WTC11 (cell line): ENCODE results near the gene CLCN7. TPM values are rescaled to one million over a fixed set of nuclear protein-coding genes. Genes with fewer than 3 reads are reported as not detected.

Experiments used
- ATAC-seq: fragments of 200-7000 bp; cut with Tn5 transposase; 2 replicates; pipeline ENCODE4 v1.10.0; 2021; ENCODE audit warnings: mild to moderate bottlenecking, moderate library complexity
- CTCF ChIA-PET: fragments of 300-600 bp; sonication (Branson Sonifier 250); formaldehyde crosslinking; loops from one replicate; lab custom pipeline; 2021; ENCODE audit warnings: antibody characterized with exemption; lab: Charles Lee
- POLR2A ChIA-PET: fragments of 350-600 bp; sonication (Branson Sonifier 250); formaldehyde crosslinking; loops from one replicate; lab custom pipeline; 2021; ENCODE audit warnings: antibody characterized with exemption; lab: Charles Lee
- DNase-seq: peaks from one replicate; pipeline ENCODE4 v3.0.0; 2021; ENCODE audit warnings: low spot score
- H3K27ac Mint-ChIP-seq: 2 replicates; pipeline ENCODE4 v1.8.0; 2021; ENCODE audit warnings: mixed read lengths
- H3K27me3 Mint-ChIP-seq: 2 replicates; pipeline ENCODE4 v1.8.0; 2021; ENCODE audit warnings: low read depth, mild to moderate bottlenecking, moderate library complexity, mixed read lengths
- H3K36me3 Mint-ChIP-seq: 2 replicates; pipeline ENCODE4 v1.8.0; 2021; ENCODE audit warnings: mixed read lengths
- H3K4me1 Mint-ChIP-seq: 2 replicates; pipeline ENCODE4 v1.8.0; 2022; ENCODE audit warnings: mixed read lengths
- H3K4me3 Mint-ChIP-seq: 2 replicates; pipeline ENCODE4 v1.8.0; 2021; ENCODE audit warnings: mild to moderate bottlenecking, moderate library complexity, mixed read lengths
- H3K9me3 Mint-ChIP-seq: 2 replicates; pipeline ENCODE4 v1.8.0; 2021; ENCODE audit warnings: mixed read lengths
- ELF4 ChIP-seq: sonication (generic); formaldehyde crosslinking; IDR thresholded peaks from 2 replicates; pipeline ENCODE4 v1.8.1; 2022; ENCODE audit warnings: low read depth, mild to moderate bottlenecking, moderate library complexity, missing genetic modification reagents
- ETV6 ChIP-seq: sonication (generic); formaldehyde crosslinking; IDR thresholded peaks from 2 replicates; pipeline ENCODE4 v1.8.1; 2022; ENCODE audit warnings: mild to moderate bottlenecking, missing genetic modification reagents
- FOXP1 ChIP-seq: sonication (generic); formaldehyde crosslinking; IDR thresholded peaks from 2 replicates; pipeline ENCODE4 v1.8.0; 2022; ENCODE audit warnings: missing genetic modification reagents, mild to moderate bottlenecking, moderate library complexity, borderline replicate concordance
- GRHL2 ChIP-seq: fragments of 250-450 bp; sonication (Bioruptor Pico); IDR thresholded peaks from 2 replicates; pipeline ENCODE4 v1.8.0; 2022; ENCODE audit warnings: mild to moderate bottlenecking, moderate library complexity; ENCODE audit not compliant: insufficient replicate concordance, severe bottlenecking
- HMGA2 ChIP-seq: fragments of 250-450 bp; sonication (Bioruptor Pico); IDR thresholded peaks from 2 replicates; pipeline ENCODE4 v1.4.0; 2021; ENCODE audit warnings: mild to moderate bottlenecking, moderate library complexity
- IRF2 ChIP-seq: sonication (generic); formaldehyde crosslinking; IDR thresholded peaks from 2 replicates; pipeline ENCODE4 v1.8.0; 2022; ENCODE audit warnings: low read depth, missing genetic modification reagents, borderline replicate concordance
- JAZF1 ChIP-seq: fragments of 250-450 bp; sonication (Bioruptor Pico); IDR thresholded peaks from 2 replicates; pipeline ENCODE4 v1.9.0; 2021; ENCODE audit warnings: moderate library complexity, mild to moderate bottlenecking, inconsistent platforms
- KAT7 ChIP-seq: sonication (generic); formaldehyde crosslinking; IDR thresholded peaks from 2 replicates; pipeline ENCODE4 v1.8.1; 2023; ENCODE audit warnings: missing genetic modification reagents, mild to moderate bottlenecking, borderline replicate concordance
- NR3C1 ChIP-seq: sonication (generic); formaldehyde crosslinking; conservative IDR thresholded peaks from 2 replicates; pipeline ENCODE4 v1.8.1; 2023; ENCODE audit warnings: low read depth, mild to moderate bottlenecking, missing genetic modification reagents
- SP1 ChIP-seq: sonication (generic); formaldehyde crosslinking; conservative IDR thresholded peaks from 2 replicates; pipeline ENCODE4 v1.8.1; 2022; ENCODE audit warnings: missing genetic modification reagents
- TEAD1 ChIP-seq: sonication (generic); formaldehyde crosslinking; IDR thresholded peaks from 2 replicates; pipeline ENCODE4 v1.8.0; 2022; ENCODE audit warnings: mild to moderate bottlenecking, missing genetic modification reagents
- ZNF423 ChIP-seq: fragments of 250-450 bp; sonication (Bioruptor Pico); IDR thresholded peaks from 2 replicates; pipeline ENCODE4 v2.1.2; 2022; ENCODE audit warnings: mild to moderate bottlenecking, moderate library complexity
- ZNF671 ChIP-seq: fragments of 250-450 bp; sonication (Bioruptor Pico); IDR thresholded peaks from 2 replicates; pipeline ENCODE4 v1.8.0; 2021; ENCODE audit warnings: mild to moderate bottlenecking
- total RNA-seq: library from RNA; stranded (reverse); gene quantifications from 3 replicates; pipeline ENCODE4 v1.2.3, GENCODE V29; 2021
- TF ChIP-seq, protein P1 (sequence below): fragments of 250-450 bp; sonication (Bioruptor Pico); IDR thresholded peaks from 2 replicates; pipeline ENCODE4 v1.8.0; 2021; ENCODE audit warnings: mild to moderate bottlenecking
- TF ChIP-seq, protein P2 (sequence below): sonication (generic); formaldehyde crosslinking; IDR thresholded peaks from 2 replicates; pipeline ENCODE4 v1.8.0; 2022; ENCODE audit warnings: mild to moderate bottlenecking, missing genetic modification reagents
- TF ChIP-seq, protein P3 (sequence below): sonication (generic); formaldehyde crosslinking; IDR thresholded peaks from 2 replicates; pipeline ENCODE4 v1.8.0; 2023; ENCODE audit warnings: mild to moderate bottlenecking, missing genetic modification reagents
- TF ChIP-seq, protein P4 (sequence below): sonication (generic); formaldehyde crosslinking; IDR thresholded peaks from 2 replicates; pipeline ENCODE4 v1.8.0; 2022; ENCODE audit warnings: missing genetic modification reagents
- TF ChIP-seq, protein P5 (sequence below): sonication (generic); formaldehyde crosslinking; IDR thresholded peaks from 2 replicates; pipeline ENCODE4 v1.8.1; 2023; ENCODE audit warnings: mild to moderate bottlenecking, missing genetic modification reagents, borderline replicate concordance
- TF ChIP-seq, protein P6 (sequence below): sonication (generic); formaldehyde crosslinking; IDR thresholded peaks from 2 replicates; pipeline ENCODE4 v1.8.1; 2023; ENCODE audit warnings: mild to moderate bottlenecking, missing genetic modification reagents
- TF ChIP-seq, protein P7 (sequence below): sonication (generic); formaldehyde crosslinking; IDR thresholded peaks from 2 replicates; pipeline ENCODE4 v1.8.1; 2022; ENCODE audit warnings: mild to moderate bottlenecking, moderate library complexity, missing genetic modification reagents

The CLCN7 gene
- total RNA-seq, 1 experiment from 2014 or later: 94.1 TPM

DNA sequence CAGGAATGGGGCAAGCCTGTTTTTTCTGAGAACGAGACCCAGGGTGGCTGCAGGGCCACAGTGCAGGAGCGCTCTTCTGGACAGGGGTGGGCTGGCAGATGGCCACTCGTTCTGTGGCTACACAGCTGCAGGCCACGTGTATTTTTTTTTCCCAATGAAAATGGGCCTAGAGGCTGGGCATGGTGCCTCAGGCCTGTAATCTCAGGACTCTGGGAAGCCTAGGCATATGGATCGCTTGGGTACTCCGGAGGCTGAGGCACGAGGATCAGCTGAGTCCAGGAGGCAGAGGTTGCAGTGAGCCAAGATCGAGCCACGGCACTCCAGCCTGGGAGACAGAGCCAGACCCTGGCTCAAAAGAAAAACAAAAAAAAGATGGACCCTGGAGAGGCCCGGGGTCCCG is 67.1 kb downstream of the CLCN7 start:
- H3K4me3 Mint-ChIP-seq: peak overlapping the region; percentile 72
- no peaks in the 10 kb centered on the region; the same call in 1 of the 2 replicates for H3K36me3 Mint-ChIP-seq
- no peaks in the 10 kb centered on the region for H3K27me3 Mint-ChIP-seq
- H3K9me3 Mint-ChIP-seq: no peaks in the 10 kb centered on the region
- DNase-seq (no peak), ATAC-seq (no peak)
- no peaks in the 10 kb centered on the region for H3K4me1 Mint-ChIP-seq
- CTCF ChIA-PET: interaction anchor here (1.2 to 1.4 kb wide), 4 partner anchors 13 to 298 kb away, joined by 5 to 6 read pairs (median 6); partner anchors contain the start of genes MAPK8IP3 and UQCC4
- POLR2A ChIA-PET: interaction anchor here (0.8 to 1.4 kb wide), 2 partner anchors 13 to 28 kb away, joined by 3 to 12 read pairs; partner anchors contain the start of gene UQCC4
- peak overlapping the region; percentile 74; the same call in 1 of the 2 replicates for H3K27ac Mint-ChIP-seq
- TF ChIP-seq TEAD1: no peak
- no peak for TF ChIP-seq ELF4
- no peak for TF ChIP-seq IRF2 (CRISPR knock-in tag)
- no peak for TF ChIP-seq KAT7
- TF ChIP-seq, protein P1, sequence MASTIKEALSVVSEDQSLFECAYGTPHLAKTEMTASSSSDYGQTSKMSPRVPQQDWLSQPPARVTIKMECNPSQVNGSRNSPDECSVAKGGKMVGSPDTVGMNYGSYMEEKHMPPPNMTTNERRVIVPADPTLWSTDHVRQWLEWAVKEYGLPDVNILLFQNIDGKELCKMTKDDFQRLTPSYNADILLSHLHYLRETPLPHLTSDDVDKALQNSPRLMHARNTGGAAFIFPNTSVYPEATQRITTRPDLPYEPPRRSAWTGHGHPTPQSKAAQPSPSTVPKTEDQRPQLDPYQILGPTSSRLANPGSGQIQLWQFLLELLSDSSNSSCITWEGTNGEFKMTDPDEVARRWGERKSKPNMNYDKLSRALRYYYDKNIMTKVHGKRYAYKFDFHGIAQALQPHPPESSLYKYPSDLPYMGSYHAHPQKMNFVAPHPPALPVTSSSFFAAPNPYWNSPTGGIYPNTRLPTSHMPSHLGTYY (CRISPR knock-in tag): no peak
- TF ChIP-seq, protein P2, sequence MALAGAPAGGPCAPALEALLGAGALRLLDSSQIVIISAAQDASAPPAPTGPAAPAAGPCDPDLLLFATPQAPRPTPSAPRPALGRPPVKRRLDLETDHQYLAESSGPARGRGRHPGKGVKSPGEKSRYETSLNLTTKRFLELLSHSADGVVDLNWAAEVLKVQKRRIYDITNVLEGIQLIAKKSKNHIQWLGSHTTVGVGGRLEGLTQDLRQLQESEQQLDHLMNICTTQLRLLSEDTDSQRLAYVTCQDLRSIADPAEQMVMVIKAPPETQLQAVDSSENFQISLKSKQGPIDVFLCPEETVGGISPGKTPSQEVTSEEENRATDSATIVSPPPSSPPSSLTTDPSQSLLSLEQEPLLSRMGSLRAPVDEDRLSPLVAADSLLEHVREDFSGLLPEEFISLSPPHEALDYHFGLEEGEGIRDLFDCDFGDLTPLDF (CRISPR knock-in tag): no peak
- no peak for TF ChIP-seq GRHL2
- no peak for TF ChIP-seq NR3C1 (CRISPR knock-in tag)
- no peak for TF ChIP-seq HMGA2 (CRISPR knock-in tag)
- TF ChIP-seq, protein P3, sequence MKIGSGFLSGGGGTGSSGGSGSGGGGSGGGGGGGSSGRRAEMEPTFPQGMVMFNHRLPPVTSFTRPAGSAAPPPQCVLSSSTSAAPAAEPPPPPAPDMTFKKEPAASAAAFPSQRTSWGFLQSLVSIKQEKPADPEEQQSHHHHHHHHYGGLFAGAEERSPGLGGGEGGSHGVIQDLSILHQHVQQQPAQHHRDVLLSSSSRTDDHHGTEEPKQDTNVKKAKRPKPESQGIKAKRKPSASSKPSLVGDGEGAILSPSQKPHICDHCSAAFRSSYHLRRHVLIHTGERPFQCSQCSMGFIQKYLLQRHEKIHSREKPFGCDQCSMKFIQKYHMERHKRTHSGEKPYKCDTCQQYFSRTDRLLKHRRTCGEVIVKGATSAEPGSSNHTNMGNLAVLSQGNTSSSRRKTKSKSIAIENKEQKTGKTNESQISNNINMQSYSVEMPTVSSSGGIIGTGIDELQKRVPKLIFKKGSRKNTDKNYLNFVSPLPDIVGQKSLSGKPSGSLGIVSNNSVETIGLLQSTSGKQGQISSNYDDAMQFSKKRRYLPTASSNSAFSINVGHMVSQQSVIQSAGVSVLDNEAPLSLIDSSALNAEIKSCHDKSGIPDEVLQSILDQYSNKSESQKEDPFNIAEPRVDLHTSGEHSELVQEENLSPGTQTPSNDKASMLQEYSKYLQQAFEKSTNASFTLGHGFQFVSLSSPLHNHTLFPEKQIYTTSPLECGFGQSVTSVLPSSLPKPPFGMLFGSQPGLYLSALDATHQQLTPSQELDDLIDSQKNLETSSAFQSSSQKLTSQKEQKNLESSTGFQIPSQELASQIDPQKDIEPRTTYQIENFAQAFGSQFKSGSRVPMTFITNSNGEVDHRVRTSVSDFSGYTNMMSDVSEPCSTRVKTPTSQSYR (CRISPR knock-in tag): no peak
- TF ChIP-seq, protein P4, sequence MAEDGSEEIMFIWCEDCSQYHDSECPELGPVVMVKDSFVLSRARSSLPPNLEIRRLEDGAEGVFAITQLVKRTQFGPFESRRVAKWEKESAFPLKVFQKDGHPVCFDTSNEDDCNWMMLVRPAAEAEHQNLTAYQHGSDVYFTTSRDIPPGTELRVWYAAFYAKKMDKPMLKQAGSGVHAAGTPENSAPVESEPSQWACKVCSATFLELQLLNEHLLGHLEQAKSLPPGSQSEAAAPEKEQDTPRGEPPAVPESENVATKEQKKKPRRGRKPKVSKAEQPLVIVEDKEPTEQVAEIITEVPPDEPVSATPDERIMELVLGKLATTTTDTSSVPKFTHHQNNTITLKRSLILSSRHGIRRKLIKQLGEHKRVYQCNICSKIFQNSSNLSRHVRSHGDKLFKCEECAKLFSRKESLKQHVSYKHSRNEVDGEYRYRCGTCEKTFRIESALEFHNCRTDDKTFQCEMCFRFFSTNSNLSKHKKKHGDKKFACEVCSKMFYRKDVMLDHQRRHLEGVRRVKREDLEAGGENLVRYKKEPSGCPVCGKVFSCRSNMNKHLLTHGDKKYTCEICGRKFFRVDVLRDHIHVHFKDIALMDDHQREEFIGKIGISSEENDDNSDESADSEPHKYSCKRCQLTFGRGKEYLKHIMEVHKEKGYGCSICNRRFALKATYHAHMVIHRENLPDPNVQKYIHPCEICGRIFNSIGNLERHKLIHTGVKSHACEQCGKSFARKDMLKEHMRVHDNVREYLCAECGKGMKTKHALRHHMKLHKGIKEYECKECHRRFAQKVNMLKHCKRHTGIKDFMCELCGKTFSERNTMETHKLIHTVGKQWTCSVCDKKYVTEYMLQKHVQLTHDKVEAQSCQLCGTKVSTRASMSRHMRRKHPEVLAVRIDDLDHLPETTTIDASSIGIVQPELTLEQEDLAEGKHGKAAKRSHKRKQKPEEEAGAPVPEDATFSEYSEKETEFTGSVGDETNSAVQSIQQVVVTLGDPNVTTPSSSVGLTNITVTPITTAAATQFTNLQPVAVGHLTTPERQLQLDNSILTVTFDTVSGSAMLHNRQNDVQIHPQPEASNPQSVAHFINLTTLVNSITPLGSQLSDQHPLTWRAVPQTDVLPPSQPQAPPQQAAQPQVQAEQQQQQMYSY: no peak
- no peak for TF ChIP-seq ZNF423 (CRISPR knock-in tag)
- TF ChIP-seq JAZF1 (CRISPR knock-in tag): no peak

DNA sequence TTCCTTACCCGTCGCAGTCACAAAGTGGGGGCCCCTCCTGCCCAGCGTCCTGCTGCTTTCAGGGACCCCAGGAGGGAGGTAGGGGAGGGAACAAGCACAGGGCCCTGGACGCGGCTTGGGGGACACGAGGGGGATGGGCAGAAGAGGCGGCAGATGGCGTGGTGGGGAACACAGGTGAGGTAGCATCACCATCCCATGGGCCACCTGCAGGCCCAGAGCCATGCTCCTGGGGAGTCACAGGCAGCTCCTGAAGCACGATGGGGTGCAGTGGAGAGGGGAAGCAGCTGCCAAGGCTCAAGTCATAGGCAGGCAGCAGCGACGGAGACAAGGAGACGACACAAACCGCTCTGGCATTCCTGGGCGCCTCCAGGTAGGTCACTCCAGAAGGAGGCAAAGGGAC is 71.1 kb downstream of the CLCN7 start:
- ChIA-PET POLR2A (interaction anchor here (0.6 kb wide), 1 partner anchor 8 kb away, joined by 4 read pairs; no protein-coding TSS in a partner anchor), CTCF (no interaction called here)
- no peaks in the 10 kb centered on the region for H3K9me3 Mint-ChIP-seq
- no peaks in the 10 kb centered on the region for H3K4me1 Mint-ChIP-seq
- no peaks in the 10 kb centered on the region for H3K27me3 Mint-ChIP-seq
- peaks cover 6% of the 10 kb centered on the region; the same call in 1 of the 2 replicates for H3K36me3 Mint-ChIP-seq
- no peak overlapping the region for H3K27ac Mint-ChIP-seq
- no peak for DNase-seq
- no peak overlapping the region for H3K4me3 Mint-ChIP-seq
- no peak for ATAC-seq
- TF ChIP-seq FOXP1 (CRISPR knock-in tag) (no peak), ETV6 (no peak), ZNF671 (CRISPR knock-in tag) (no peak), HMGA2 (CRISPR knock-in tag) (no peak), SP1 (CRISPR knock-in tag) (no peak), NR3C1 (CRISPR knock-in tag) (no peak)
- TF ChIP-seq, protein P5, sequence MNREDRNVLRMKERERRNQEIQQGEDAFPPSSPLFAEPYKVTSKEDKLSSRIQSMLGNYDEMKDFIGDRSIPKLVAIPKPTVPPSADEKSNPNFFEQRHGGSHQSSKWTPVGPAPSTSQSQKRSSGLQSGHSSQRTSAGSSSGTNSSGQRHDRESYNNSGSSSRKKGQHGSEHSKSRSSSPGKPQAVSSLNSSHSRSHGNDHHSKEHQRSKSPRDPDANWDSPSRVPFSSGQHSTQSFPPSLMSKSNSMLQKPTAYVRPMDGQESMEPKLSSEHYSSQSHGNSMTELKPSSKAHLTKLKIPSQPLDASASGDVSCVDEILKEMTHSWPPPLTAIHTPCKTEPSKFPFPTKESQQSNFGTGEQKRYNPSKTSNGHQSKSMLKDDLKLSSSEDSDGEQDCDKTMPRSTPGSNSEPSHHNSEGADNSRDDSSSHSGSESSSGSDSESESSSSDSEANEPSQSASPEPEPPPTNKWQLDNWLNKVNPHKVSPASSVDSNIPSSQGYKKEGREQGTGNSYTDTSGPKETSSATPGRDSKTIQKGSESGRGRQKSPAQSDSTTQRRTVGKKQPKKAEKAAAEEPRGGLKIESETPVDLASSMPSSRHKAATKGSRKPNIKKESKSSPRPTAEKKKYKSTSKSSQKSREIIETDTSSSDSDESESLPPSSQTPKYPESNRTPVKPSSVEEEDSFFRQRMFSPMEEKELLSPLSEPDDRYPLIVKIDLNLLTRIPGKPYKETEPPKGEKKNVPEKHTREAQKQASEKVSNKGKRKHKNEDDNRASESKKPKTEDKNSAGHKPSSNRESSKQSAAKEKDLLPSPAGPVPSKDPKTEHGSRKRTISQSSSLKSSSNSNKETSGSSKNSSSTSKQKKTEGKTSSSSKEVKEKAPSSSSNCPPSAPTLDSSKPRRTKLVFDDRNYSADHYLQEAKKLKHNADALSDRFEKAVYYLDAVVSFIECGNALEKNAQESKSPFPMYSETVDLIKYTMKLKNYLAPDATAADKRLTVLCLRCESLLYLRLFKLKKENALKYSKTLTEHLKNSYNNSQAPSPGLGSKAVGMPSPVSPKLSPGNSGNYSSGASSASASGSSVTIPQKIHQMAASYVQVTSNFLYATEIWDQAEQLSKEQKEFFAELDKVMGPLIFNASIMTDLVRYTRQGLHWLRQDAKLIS: no peak
- TF ChIP-seq, protein P6, sequence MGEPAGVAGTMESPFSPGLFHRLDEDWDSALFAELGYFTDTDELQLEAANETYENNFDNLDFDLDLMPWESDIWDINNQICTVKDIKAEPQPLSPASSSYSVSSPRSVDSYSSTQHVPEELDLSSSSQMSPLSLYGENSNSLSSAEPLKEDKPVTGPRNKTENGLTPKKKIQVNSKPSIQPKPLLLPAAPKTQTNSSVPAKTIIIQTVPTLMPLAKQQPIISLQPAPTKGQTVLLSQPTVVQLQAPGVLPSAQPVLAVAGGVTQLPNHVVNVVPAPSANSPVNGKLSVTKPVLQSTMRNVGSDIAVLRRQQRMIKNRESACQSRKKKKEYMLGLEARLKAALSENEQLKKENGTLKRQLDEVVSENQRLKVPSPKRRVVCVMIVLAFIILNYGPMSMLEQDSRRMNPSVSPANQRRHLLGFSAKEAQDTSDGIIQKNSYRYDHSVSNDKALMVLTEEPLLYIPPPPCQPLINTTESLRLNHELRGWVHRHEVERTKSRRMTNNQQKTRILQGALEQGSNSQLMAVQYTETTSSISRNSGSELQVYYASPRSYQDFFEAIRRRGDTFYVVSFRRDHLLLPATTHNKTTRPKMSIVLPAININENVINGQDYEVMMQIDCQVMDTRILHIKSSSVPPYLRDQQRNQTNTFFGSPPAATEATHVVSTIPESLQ (CRISPR knock-in tag): no peak
- TF ChIP-seq, protein P7, sequence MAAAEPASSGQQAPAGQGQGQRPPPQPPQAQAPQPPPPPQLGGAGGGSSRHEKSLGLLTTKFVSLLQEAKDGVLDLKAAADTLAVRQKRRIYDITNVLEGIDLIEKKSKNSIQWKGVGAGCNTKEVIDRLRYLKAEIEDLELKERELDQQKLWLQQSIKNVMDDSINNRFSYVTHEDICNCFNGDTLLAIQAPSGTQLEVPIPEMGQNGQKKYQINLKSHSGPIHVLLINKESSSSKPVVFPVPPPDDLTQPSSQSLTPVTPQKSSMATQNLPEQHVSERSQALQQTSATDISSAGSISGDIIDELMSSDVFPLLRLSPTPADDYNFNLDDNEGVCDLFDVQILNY (CRISPR knock-in tag): no peak
